Measurements from ENCODE around the gene SPINDOC. TPM values are rescaled to one million over a fixed set of nuclear protein-coding genes. Genes with fewer than 3 reads are reported as not detected.
A peak's percentile ranks its signal among the peaks of the same experiment; 100 is the strongest.
"Not testable (repeated sequence)": the region's sequence is repeated elsewhere in the genome, so short reads cannot be mapped to it uniquely, and the experiment has no call there.

SPINDOC gene, protein sequence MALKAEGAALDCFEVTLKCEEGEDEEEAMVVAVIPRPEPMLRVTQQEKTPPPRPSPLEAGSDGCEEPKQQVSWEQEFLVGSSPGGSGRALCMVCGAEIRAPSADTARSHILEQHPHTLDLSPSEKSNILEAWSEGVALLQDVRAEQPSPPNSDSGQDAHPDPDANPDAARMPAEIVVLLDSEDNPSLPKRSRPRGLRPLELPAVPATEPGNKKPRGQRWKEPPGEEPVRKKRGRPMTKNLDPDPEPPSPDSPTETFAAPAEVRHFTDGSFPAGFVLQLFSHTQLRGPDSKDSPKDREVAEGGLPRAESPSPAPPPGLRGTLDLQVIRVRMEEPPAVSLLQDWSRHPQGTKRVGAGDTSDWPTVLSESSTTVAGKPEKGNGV
- total RNA-seq, result 1 to 10 TPM; 6.4 to 7.1 TPM
- long read RNA-seq, result 0 reads

DNA sequence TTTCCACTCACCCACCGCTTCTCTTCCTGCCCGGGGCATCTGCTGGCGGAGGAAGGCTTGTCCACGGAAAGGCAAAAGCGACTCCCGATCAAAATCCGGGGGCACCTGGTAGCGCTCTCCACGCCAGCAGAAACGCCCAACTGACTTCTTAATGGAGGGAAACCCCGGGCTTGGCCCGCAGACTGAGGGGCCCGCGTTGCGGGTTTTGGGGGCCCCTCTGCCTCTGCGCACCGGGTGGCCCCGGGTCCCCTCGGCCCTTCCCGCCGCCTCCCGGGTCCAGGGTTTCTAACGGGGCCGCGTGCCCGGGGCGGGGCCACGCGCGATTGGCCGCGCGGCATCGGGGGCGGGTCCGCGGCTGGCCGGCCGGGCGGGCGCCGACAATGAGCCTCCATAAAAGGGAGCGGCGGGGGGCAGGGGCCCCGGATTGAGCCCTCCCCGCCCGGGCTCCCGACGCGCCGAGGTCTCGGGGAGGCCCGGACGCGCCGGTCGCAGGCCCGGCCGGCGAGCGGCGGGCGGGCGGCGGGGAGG is at the start of gene SPINDOC:
Gene SPINDOC (plus strand): TSS at position 422 of the 528 bp plus-strand sequence. CDS start 231 bp downstream, outside the sequence.
- ATAC-seq (peak; percentile 94), DNase-seq (peak; percentile 77 to 80)
- intact Hi-C loops (cut with DNase I, micrococcal nuclease), result no loop called here

DNA sequence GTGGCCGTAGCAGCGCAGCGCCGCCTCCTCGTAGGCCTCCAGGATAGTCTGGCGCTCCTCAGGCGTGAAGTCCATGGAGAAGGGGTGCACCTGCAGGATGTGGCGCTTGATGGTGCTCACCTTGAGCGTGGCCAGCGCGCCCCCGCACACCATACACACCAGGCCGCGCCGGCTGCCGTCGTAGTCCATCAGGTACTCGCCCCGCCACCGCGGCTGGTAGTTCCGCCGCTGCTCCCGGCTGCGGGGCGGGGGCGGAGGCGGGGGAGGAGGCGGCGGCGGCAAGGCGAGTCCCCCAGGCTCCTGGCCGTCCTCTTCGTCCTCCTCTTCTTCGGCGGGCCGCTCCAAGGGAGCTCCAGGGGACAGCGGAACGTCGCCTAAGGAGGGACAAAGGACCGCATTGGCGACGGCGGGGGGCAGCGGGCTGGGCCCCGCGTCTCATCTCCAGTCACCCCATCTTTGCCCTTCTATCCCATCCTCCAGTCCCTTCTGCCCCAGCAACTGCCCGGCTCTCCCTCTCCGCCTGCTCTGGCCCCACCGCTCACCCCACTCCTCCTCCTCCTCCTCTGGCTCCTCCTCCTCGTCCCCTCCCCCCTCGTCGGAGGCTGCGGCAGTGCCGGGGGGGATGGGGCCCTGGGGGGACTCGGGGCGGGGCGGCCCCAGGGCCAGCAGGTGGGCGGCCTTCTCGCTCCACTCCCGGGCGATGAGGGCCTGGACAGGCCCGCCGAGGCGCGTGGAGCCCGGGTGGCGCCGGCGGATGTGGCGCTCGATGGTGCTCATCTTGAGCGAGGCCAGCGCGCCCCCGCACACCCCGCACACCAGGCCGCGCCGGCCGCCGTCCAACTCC is 49.5 kb upstream of the SPINDOC start:
- intact Hi-C loops (cut with DNase I, micrococcal nuclease), result no loop called here
- no peak for ATAC-seq
- DNase-seq, result peak; percentile 23 to 60

DNA sequence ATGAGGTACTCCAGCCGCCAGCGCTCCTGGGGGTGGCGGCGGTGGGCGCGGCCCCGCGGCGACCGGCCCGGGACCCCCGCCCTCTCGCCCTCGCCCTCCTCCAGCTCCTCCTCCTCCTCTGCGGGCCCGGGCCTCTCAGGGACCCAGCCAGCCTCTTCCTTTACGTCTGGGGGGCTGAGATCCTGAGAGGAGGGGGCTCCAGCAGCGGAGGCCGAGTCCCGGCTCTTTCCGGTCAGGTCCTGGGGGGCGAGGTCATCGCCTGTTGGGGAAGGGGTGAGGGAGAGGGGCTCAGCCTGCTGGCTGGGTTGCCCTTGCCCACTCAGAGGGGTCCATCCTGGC is 48.9 kb upstream of the SPINDOC start:
- no peak for ATAC-seq
- intact Hi-C loops (cut with DNase I, micrococcal nuclease), result no loop called here

DNA sequence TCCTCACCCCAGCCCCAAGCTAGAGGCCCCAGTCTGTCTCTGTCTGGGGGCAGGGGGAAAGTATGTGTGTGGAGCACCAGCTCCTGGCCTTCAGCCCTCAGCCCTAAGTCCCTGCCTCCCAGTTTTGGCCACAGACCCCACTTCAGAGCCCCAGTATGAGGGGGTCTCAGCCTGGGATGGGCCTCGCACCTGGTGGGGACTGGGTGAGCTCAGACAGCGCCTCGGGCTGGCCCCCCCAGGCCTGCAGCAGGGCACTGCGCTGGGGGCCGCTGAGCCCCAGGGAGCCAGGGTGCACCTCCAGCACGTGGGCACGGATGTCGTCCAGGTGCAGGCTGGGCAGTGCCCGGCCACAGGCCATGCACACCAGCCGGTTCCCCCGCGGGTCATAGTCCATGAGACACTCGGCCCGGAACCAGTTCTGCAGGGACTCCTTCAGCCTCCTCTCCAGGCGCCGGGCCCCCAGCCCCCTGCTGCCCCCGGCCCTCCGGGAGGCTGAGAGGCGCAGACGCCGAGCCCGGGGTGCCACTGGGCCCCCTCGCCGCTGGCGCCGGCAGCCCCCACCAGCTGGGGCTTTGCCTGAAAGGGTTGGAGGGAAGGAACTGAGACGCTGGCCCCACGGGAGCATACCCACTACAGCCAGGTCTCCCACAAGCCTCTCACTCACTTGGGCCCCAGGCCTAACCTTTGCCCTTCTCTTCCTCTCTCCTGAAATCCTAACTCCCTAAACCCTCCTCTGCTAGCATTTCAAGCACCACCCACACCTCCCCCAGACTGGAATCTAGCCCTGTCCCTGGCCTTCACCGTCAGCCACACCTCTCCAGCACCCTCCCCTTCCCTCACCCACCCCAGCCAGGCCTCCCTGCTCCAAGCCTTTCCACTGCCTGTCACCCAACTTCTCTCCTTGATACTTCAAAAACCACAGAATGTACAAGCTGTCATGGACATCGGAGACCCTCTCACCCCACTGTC is 48.3 kb upstream of the SPINDOC start:
- DNase-seq, result peak; percentile 66 to 70
- peak; percentile 66 for ATAC-seq
- intact Hi-C loops (cut with DNase I, micrococcal nuclease), result no loop called here

More for the DNA sequence above, 48.9 kb upstream of the SPINDOC start:
- peak in 1 of 2 donors; percentile 6 for DNase-seq

DNA sequence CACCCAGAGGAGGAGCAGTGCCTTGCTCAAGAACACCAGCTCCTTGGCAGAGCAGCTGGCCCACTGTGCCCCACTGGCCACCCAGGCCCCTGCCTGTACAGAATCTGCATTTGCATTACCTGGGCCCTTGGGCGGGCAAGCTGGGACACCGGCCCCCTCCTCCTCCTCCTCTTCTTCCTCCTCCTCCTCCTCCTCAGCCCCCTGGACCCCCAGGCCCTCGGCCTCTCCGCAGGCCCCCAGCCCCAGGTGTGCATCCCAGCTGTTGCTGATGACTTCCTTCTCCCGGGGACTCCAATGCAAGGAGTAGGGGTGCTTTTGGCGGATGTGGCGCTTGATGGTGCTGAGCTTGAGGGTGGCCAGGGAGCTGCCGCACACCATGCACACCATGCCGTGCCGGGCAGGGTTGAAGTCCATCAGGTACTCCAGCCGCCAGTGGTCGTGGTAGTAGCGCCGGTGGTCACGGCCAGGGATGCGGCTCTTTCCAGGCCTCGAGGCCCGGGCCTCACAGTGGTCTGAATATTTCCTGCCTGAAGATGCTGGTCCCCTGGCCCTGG is 47.5 kb upstream of the SPINDOC start:
- DNase-seq (peak; percentile 16 to 42), ATAC-seq (peak; percentile 2)
- intact Hi-C loops (cut with DNase I, micrococcal nuclease), result no loop called here

DNA sequence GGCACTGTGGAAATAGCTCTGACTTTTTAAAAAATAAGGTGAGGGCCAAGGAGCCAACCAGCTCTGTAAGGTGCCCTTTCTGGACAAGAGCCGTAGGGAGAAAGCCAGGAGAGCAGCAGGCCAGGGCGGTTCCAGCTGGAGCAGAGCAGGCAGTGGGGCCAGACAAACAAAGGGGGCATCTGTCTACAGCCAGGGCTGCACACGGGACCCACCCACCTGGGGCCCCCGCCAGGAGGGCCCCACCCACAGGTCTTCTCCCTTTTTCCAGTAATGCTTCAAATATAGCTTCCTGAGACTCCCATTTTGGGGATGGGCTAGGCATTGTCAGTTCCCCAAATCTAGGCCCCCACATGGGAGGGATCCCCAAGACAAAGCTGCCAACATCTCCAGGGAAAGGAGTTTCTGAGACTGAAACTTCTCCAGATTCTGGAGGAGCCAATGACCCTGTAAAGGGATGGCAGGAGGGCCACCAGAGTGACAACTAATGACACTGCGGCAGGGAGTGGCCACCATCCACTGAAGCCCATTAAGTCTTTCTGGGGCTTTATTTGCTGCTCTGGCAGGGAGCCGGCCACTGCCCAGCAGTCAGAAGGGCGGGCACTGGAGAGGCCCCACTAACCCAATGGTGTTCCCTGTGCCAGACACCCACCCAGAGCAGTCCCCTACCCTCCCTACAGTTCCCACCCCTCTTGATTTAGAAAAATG is 46.6 kb upstream of the SPINDOC start:
- DNase-seq (peak; percentile 26), ATAC-seq (no peak)
- intact Hi-C loops (cut with DNase I, micrococcal nuclease), result no loop called here

DNA sequence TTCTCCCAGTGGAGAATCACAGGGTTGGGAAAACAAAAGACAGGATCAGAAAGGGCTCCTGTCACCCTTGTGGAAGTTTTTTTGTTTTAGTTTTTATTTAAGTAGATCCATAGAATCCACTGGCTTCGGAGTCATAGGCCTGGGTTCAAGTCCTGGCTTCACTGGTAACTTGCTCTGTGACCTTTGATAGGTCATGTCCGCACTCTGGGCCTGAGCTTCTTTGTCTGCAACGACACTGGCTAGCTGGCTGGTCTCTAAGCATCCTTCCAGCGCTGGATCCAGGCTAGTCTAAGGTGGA is 46.0 kb upstream of the SPINDOC start:
- DNase-seq (no peak), ATAC-seq (no peak)
- intact Hi-C loops (cut with DNase I, micrococcal nuclease), result no loop called here

DNA sequence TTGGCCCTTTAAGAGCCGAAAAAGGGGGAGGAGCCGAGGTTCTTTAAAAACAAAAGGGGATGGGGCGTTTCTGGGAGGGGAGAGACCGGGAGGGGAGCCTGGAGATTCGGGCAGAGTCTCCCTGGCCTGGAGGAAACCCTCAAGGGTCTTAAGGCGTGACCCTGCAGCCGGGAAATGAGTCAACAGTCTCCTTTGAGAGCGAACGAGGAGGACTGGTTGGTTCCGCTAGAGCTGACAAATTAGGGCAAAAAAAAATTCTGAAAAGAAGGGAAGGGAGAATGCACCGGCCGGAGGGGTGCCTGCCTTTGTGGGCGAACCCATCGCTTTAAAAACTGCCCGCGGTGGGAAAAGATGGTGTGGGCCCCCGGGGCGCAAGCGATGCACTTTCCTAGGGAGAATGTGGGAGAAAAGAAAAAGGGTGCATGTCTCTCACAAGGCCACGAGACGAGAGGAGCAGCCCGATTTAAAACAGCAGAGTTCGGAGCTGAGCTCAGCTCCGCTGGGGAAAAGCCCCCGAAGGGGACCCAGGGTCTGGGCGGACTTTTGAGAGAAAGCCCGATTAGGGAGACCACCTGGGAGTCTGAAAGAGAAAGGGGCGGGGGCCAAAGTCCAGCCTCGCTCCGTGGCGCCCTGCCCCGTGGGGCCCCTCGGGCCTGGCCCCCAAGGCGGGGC is 45.6 kb upstream of the SPINDOC start:
- ATAC-seq (peak; percentile 6), DNase-seq (peak; percentile 53 to 60)
- intact Hi-C loops (cut with DNase I, micrococcal nuclease), result no loop called here

DNA sequence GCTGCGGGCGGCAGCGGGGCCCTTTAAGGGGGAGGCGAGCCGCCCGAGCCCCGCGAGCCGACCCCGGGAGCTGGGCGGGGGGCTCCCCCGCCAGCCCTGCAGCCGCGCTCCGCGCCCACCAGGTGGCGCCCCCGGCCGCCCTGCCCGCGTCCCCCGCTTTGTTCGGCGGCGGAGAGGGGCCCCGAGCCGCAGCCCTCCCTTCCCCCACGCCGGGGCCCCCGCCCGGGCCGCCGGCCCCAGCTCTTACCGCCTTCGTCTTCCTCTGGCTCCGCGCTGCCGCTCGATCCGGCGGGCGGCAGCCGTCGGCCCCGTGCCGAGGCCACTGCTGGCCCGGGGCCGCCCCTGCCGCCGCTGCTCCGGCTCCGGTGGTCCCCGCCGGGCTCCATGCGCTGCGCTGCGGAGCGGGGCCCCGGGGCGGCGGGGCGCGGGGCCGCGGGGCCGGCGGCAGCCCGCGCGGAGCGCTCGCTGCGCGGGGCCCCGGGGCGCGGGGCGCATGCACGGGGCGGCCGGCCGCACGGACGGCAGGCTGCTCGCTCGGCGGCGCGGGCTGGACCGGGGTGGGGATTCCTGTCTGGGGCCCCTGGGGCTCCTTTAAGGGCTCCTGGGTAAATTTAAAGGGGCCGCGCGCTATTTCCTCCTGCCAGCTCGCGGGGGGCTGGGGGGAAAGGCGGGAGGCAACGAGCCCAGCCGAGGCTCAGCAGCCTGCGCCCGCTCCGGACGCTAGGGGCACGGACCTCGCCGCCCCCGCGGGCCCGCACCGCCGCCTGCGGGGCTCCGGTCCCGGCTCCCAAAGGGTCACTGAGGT is 44.8 kb upstream of the SPINDOC start, which contains the start of gene ZFTA:
Gene ZFTA (minus strand): TSS at position 539 of the 805 bp plus-strand sequence. CDS start 153 bp downstream, at position 386.
- DNase-seq (peak; percentile 66 to 74), ATAC-seq (peak; percentile 22)
- intact Hi-C loops (cut with DNase I, micrococcal nuclease), result no loop called here

DNA sequence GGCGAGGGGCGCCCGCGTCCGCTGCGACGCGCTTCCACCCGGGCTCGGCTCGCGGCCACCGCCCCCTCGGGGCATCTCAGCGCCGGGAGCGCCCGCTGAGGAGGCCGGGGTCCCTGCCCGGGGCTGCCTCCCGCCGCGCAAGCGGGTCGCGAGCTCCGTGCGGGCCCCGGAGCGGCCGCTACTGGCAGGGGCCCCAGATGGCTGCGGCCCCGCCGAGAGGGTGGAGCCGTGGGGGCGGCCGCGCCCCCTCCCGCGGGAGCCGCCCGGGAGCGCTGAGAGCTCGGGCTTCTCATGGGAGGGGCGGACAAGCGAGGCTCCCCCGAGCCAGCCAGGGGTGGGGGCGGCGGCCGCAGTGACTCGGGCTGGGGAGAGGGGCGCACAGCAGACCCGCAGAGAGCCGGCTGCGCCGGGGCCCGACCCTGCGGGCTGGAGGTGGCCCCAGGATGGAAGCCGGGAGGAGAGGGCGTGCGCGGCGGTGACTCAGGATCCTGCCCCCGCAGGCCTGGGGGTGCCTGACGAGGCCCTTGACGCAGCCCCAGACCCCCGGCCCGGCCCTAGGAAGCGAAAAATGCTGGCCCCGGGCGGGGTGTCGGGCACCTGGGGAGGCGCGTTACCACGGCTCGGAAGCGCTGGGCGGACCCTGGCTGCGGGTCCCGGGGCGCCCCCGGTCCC is 44.1 kb upstream of the SPINDOC start:
- intact Hi-C loops (cut with DNase I, micrococcal nuclease), result no loop called here
- ATAC-seq, result peak; percentile 19
- peak; percentile 26 to 46 for DNase-seq

DNA sequence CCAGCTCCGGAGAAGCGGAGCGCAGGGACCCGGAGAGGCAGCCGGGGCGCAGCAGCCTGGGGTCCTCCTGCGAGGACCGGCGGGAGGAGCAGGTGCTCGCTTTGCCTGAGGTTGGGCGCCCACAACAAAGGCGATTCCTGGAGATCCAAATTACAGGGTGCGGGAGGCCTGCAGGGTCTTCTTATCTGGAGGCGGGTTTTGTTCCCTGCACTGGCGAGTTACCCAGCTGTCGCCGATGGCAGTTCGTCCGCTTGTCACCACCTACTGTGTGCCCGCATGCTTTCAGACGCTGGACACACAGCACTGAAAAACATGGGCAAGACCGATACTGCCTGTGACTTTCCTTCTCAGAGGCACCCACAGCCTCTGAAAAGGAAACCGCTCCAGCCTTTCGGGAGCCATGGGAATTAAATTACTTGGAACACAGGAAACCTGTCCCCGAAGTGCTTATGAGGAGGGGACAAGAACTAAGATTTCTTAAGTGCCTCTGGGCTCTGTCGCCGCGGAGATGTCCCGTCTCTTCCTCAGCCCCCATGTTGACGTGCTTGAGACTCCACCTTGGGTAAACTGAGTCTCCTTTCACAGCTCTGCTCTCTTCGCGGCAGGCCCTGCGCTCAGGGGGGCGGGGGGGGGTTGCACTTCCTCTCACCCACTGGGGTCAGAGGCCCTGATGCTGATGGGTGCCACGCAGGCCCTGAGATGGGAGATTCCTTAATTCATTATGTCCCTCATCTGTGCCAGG is 43.4 kb upstream of the SPINDOC start:
- intact Hi-C loops (cut with DNase I, micrococcal nuclease), result loop anchor here in 1 of 2 donors (10.0 kb wide), 1 partner anchor 175 kb away; no protein-coding TSS in a partner anchor
- DNase-seq, result peak in 1 of 2 donors; percentile 15

DNA sequence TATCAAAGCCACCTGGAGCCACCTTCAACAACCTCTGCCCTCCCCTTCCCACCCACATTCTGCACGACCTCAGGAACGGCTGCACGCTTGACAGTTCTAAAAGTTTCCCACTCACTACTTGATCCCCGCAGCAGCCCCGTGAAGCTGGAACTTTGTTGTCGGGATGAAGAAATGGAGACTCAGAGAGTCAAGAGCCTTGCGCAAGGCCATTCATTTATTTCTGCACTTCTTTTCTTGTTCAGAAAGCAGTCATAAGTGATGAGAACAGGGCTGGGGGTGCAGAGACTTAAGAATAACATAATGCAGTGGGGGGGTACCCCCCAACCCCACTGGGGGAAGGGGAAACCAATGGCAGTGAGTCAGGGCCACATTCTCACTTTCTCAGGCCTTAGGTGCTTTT is 42.5 kb upstream of the SPINDOC start:
- no peak for DNase-seq
- intact Hi-C loops (cut with DNase I, micrococcal nuclease), result loop anchor here in 1 of 2 donors (10.0 kb wide), 1 partner anchor 174 kb away; no protein-coding TSS in a partner anchor
- ATAC-seq, result no peak

More for the DNA sequence above, 43.4 kb upstream of the SPINDOC start:
- ATAC-seq, result no peak

DNA sequence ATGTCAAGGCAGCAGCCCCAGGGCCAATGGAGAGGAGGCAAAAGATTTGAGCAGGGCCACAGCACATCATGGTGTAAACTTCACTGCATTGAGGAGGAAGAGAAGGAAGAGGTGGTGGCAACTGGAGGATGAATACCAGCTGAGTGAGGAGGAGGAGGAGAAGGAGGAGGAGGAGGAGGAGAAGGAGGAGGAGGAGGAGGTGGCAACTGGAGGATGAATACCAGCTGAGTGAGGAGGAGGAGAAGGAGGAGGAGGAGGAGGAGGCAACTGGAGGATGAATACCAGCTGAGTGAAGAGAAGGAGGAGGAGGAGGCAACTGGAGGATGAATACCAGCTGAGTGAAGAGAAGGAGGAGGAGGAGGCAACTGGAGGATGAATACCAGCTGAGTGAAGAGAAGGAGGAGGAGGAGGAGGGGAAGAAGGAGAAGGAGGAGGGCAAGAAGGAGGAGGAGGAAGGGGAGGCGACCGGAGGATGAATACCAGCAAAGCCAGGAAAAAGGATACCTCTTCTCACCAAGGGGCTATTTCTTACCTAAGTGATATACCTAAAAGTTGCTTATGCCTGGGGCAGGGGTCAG is 41.4 kb upstream of the SPINDOC start:
- intact Hi-C loops (cut with DNase I, micrococcal nuclease), result loop anchor here in 1 of 2 donors (10.0 kb wide), 1 partner anchor 173 kb away; no protein-coding TSS in a partner anchor
- not testable (repeated sequence) for DNase-seq, ATAC-seq

DNA sequence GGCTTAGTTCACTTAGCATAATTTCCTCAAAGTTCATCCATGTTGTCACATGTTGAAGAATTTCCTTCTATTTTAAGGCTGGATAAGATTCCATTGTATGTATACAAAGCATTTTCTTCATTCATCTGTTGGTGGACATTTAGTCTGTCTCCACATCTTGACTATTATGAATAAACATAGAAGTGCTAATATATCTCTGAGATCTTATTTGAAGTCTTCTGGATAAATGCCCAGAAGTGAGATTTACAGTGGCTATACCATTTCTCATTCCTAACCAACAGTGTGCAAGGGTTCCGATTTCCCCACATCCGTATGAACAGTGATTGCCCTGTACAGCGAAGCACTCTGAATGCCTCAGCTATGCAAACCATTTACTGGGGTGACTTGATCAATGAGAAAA is 38.1 kb upstream of the SPINDOC start:
- intact Hi-C loops (cut with DNase I, micrococcal nuclease), result loop anchor here in 1 of 2 donors (10.0 kb wide), 1 partner anchor 170 kb away; no protein-coding TSS in a partner anchor
- ATAC-seq, result no peak

More for the DNA sequence above, 38.1 kb upstream of the SPINDOC start:
- no peak for DNase-seq
